Spleen (tissue), 11 donors: ENCODE results near the gene TMEM37. TPM values are rescaled to one million over a fixed set of nuclear protein-coding genes. Genes with fewer than 3 reads are reported as not detected.

ENCODE experiments used
- DNase-seq: peaks from one replicate; pipeline ENCODE4 v3.0.0-alpha.2; 2020
- H3K27ac ChIP-seq, 8 donors: fragments of 200-600 bp; sonication (generic) in 7 of 8; 1 replicate in 4 of 8; 2 replicates in 4 of 8; pipeline versions ENCODE4 v1.5.0 to v1.8.0; 2016 to 2021; ENCODE audit warnings: inconsistent platforms in 4 of 8, mild to moderate bottlenecking in 4 of 8, moderate library complexity in 1 of 8
- H3K27me3 ChIP-seq, 7 donors: fragments of 200-600 bp; sonication (generic) in 6 of 7; replicated peaks in 1 of 7; 1 replicate in 4 of 7; 2 replicates in 3 of 7; pipeline versions ENCODE4 v1.5.0 to v1.8.0; 2016 to 2021; ENCODE audit warnings: inconsistent platforms in 3 of 7, mild to moderate bottlenecking in 1 of 7
- H3K36me3 ChIP-seq, 6 donors: fragments of 200-600 bp; sonication (generic) in 5 of 6; 1 replicate in 4 of 6; 2 replicates in 2 of 6; pipeline versions ENCODE4 v1.5.0 to v1.8.0; 2016 to 2021; ENCODE audit warnings: inconsistent platforms in 2 of 6
- H3K4me1 ChIP-seq, 6 donors: fragments of 200-600 bp; sonication (generic) in 5 of 6; 1 replicate in 3 of 6; 2 replicates in 3 of 6; pipeline versions ENCODE4 v1.5.0 to v1.8.0; 2016 to 2021; ENCODE audit warnings: inconsistent platforms in 3 of 6
- H3K4me3 ChIP-seq, 8 donors: fragments of 200-600 bp; sonication (generic) in 7 of 8; 1 replicate in 4 of 8; 2 replicates in 4 of 8; pipeline versions ENCODE4 v1.5.0 to v1.8.0; 2016 to 2021; ENCODE audit warnings: inconsistent platforms in 4 of 8, mild to moderate bottlenecking in 4 of 8, moderate library complexity in 2 of 8
- H3K9me3 ChIP-seq, 8 donors: fragments of 200-600 bp; sonication (generic) in 7 of 8; 1 replicate in 4 of 8; 2 replicates in 4 of 8; pipeline versions ENCODE4 v1.5.0 to v1.8.0; 2016 to 2021; ENCODE audit warnings: inconsistent platforms in 4 of 8
- POLR2A ChIP-seq, 3 donors: fragments of 450-650 bp; IDR thresholded peaks; one replicate each; pipeline ENCODE4 v1.5.1; 2017; ENCODE audit warnings: antibody characterized with exemption in 3 of 3, mild to moderate bottlenecking in 1 of 3
- POLR2AphosphoS5 ChIP-seq, 3 donors: sonication (generic); formaldehyde crosslinking; IDR thresholded peaks; one replicate each; pipeline ENCODE4 v1.5.1; 2017; ENCODE audit warnings: antibody characterized with exemption in 3 of 3
- WGBS, 5 donors: extraction: QIAGEN DNeasy Blood & Tissue Kit in 3 of 5; methylation state at CpG; one replicate each; pipeline versions ENCODE4 v1.1.5 to v1.1.7; 2013 to 2018; 5-methylcytosine and 5-hydroxymethylcytosine counted together
- intact Hi-C: fragments of 100-400 bp; cut with DNase I; formaldehyde crosslinking; loops from one replicate; pipeline ENCODE4 v1.15.0; 2023; ENCODE audit warnings: low total_unique reads
- polyA plus RNA-seq, 3 donors: library from polyadenylated mRNA; stranded (reverse); fragments of 200-250 nt; gene quantifications; one replicate each; pipeline ENCODE4 v1.2.1, GENCODE V29; 2013
- total RNA-seq, 7 donors: library from RNA; depleted of rRNA in 3 of 7; stranded (reverse); fragments of >200 nt in 3 of 7; fragmentation: NEBNext Ultra II Directional in 4 of 7; extraction: Animal tissue kit (Norgen Biotek cat#: 25700) in 4 of 7; gene quantifications; one replicate each; pipeline versions ENCODE4 v1.1.0 to v1.2.1, GENCODE V29; 2016 to 2021
- TF ChIP-seq, protein P1 (sequence below), 11 experiments: fragments of 200-600 bp in 7 of 11; fragments of 450-650 bp in 4 of 11; sonication (generic) in 4 of 11; IDR thresholded peaks in 8 of 11; conservative IDR thresholded peaks in 3 of 11; 1 replicate in 7 of 11; 2 replicates in 4 of 11; pipeline versions ENCODE4 v1.4.0 to v1.8.0; 2016 to 2021; ENCODE audit warnings: antibody characterized with exemption in 11 of 11, inconsistent platforms in 4 of 11, mild to moderate bottlenecking in 1 of 11
- donor health status: healthy with polysubstance abuse.
- donor health status: DM: no; HTN: no; CAD: no; lungs with moderate emphysema.
- donor health status: DM: no; HTN: no; CAD: no.
- donor health status: Bipolar disorder and iron deficiency.
- donor health status: healthy.
- donor health status: DM: no; HTN: no; CAD: no.
- donor health status: DM: yes; HTN: yes; CAD: no.

TMEM37 gene
- total and polyA plus RNA-seq, 10 donors, result 5.9 to 53.2 (median 25.1) TPM

DNA sequence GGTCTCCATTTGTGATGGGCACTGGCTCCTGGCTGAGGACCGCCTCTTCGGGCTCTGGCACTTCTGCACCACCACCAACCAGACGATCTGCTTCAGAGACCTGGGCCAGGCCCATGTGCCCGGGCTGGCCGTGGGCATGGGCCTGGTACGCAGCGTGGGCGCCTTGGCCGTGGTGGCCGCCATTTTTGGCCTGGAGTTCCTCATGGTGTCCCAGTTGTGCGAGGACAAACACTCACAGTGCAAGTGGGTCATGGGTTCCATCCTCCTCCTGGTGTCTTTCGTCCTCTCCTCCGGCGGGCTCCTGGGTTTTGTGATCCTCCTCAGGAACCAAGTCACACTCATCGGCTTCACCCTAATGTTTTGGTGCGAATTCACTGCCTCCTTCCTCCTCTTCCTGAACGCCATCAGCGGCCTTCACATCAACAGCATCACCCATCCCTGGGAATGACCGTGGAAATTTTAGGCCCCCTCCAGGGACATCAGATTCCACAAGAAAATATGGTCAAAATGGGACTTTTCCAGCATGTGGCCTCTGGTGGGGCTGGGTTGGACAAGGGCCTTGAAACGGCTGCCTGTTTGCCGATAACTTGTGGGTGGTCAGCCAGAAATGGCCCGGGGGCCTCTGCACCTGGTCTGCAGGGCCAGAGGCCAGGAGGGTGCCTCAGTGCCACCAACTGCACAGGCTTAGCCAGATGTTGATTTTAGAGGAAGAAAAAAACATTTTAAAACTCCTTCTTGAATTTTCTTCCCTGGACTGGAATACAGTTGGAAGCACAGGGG, 5.5 kb downstream of the TMEM37 start:
- Histone ChIP-seq H3K27me3 (peaks cover 0 to 35% (median 3%) of the 10 kb centered on the region in 7 donors), H3K9me3 (no peaks in the 10 kb centered on the region), H3K4me3 (no peak overlapping the region), H3K27ac (no peak overlapping the region), H3K4me1 (peaks cover 0 to 22% (median 5%) of the 10 kb centered on the region in 6 donors), H3K36me3 (peaks cover 0 to 6% (median 0%) of the 10 kb centered on the region in 6 donors)
- WGBS, 5 donors, result 88 to 94% (median 92%) methylated on average over 17 to 22 of the region's 22 CpGs
- TF ChIP-seq POLR2A (IDR thresholded peaks at IDR 0.05) (no peak), POLR2AphosphoS5 (IDR thresholded peaks at IDR 0.05) (no peak)
- TF ChIP-seq, protein P1, sequence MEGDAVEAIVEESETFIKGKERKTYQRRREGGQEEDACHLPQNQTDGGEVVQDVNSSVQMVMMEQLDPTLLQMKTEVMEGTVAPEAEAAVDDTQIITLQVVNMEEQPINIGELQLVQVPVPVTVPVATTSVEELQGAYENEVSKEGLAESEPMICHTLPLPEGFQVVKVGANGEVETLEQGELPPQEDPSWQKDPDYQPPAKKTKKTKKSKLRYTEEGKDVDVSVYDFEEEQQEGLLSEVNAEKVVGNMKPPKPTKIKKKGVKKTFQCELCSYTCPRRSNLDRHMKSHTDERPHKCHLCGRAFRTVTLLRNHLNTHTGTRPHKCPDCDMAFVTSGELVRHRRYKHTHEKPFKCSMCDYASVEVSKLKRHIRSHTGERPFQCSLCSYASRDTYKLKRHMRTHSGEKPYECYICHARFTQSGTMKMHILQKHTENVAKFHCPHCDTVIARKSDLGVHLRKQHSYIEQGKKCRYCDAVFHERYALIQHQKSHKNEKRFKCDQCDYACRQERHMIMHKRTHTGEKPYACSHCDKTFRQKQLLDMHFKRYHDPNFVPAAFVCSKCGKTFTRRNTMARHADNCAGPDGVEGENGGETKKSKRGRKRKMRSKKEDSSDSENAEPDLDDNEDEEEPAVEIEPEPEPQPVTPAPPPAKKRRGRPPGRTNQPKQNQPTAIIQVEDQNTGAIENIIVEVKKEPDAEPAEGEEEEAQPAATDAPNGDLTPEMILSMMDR (IDR thresholded peaks at IDR 0.05 in 8 of 11, conservative IDR thresholded peaks at IDR 0.05 in 3 of 11), result no peak
- DNase-seq, result no peak
- intact Hi-C loops, result no loop called here

DNA sequence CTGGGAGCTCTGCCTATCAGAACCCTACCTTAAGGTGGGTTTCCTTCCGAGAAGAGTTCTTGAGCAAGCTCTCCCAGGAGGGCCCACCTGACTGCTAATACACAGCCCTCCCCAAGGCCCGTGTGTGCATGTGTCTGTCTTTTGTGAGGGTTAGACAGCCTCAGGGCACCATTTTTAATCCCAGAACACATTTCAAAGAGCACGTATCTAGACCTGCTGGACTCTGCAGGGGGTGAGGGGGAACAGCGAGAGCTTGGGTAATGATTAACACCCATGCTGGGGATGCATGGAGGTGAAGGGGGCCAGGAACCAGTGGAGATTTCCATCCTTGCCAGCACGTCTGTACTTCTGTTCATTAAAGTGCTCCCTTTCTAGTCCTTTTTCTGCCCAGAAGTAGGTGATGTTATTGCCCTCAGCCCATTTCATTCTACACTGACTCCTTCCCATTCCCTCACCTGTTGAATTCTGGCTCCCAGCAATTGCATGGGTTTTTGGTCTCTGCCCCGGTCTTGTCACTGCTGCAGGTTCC, 6.5 kb downstream of the TMEM37 start:
- peaks cover 0 to 6% (median 0%) of the 10 kb centered on the region in 6 donors for H3K36me3 ChIP-seq
- H3K4me1 ChIP-seq, result peaks cover 0 to 12% (median 0%) of the 10 kb centered on the region in 6 donors
- intact Hi-C loops, result no loop called here
- H3K27ac ChIP-seq, result no peak overlapping the region
- H3K4me3 ChIP-seq, result no peak overlapping the region
- DNase-seq, result no peak
- TF ChIP-seq, protein P1 (IDR thresholded peaks at IDR 0.05 in 8 of 11, conservative IDR thresholded peaks at IDR 0.05 in 3 of 11), result no peak
- no peak for TF ChIP-seq POLR2AphosphoS5 (IDR thresholded peaks at IDR 0.05)
- no peak for TF ChIP-seq POLR2A (IDR thresholded peaks at IDR 0.05)
- no peaks in the 10 kb centered on the region for H3K9me3 ChIP-seq
- H3K27me3 ChIP-seq, result peaks cover 0 to 25% (median 0%) of the 10 kb centered on the region in 7 donors
- 77 to 95% (median 89%) methylated on average over 6 of the region's 6 CpGs for WGBS, 5 donors

DNA sequence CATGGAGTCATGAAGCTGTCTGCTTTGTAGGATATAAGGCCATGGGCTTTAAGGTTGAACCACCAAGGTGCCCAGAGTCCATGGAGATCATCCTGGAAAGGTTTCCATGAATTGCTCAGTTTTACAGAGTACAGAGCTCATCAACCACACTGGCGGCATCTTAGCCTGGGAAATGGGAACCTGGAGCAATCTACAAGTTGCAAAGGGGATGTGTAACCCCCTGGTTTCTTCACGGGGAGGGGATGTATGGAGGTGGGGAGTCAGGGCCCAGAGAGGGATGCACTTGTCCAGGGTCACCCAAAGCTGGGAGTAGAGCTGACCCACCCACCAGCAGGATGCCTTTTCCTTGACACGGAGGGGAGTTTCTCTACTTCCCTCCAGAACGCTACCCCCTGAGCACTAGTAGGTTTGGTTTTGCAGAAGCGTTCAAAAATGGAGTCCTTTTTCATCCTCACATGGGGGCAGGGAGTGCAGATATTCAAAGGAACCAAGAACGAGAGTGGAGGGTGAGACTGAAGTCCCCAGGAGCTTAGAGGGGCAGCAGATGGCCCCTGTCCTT, 7.2 kb downstream of the TMEM37 start:
- no peak overlapping the region for H3K4me3 ChIP-seq
- intact Hi-C loops, result no loop called here
- TF ChIP-seq, protein P1 (IDR thresholded peaks at IDR 0.05 in 8 of 11, conservative IDR thresholded peaks at IDR 0.05 in 3 of 11), result no peak
- TF ChIP-seq POLR2AphosphoS5 (IDR thresholded peaks at IDR 0.05), result no peak
- TF ChIP-seq POLR2A (IDR thresholded peaks at IDR 0.05), result no peak
- H3K36me3 ChIP-seq, result peaks cover 0 to 6% (median 0%) of the 10 kb centered on the region in 6 donors
- 77 to 89% (median 87%) methylated on average over 6 of the region's 6 CpGs for WGBS, 5 donors
- H3K4me1 ChIP-seq, result peaks cover 0 to 6% (median 0%) of the 10 kb centered on the region in 6 donors
- no peaks in the 10 kb centered on the region for H3K9me3 ChIP-seq
- H3K27ac ChIP-seq, result no peak overlapping the region
- DNase-seq, result no peak
- peaks cover 0 to 19% (median 0%) of the 10 kb centered on the region in 7 donors for H3K27me3 ChIP-seq
